GM18499 (cell line): Measurements from ENCODE around the gene CTU2.

Experiments used
- ATAC-seq: cut with Tn5 transposase; IDR thresholded peaks from one replicate; pipeline ENCODE4 v1.9.1; 2021; ENCODE audit warnings: moderate number of reproducible peaks; ENCODE audit not compliant: insufficient read depth, unreplicated experiment

The CTU2 gene

GRCh38 chr16:88726408-88726749 lies 20.1 kb downstream of the CTU2 start:
- ATAC-seq, result no peak

- ATAC-seq, result no peak
Measured at GRCh38 chr16:88726981-88727380, 20.7 kb downstream of the CTU2 start.

DNA sequence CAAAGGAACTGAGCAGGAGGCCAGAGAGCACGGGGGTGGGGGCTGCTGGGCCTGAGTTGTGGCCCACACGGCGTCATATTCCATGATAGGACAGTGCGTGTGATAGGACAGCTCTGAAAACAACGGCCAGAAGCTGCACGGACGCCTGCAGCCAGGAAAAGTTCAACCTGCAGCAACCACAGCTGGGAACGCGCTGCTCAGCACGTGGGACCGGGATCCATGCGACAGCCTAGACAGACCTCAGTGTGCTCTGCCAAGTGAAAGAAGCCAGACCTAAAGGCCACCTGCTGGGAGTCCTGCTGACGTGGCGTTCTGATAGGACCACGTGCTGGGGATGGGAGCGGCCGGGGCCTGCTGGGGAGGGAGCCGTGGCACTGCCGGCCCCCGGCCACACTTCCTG lies 21.6 kb downstream of the CTU2 start:
- ATAC-seq, result no peak

DNA sequence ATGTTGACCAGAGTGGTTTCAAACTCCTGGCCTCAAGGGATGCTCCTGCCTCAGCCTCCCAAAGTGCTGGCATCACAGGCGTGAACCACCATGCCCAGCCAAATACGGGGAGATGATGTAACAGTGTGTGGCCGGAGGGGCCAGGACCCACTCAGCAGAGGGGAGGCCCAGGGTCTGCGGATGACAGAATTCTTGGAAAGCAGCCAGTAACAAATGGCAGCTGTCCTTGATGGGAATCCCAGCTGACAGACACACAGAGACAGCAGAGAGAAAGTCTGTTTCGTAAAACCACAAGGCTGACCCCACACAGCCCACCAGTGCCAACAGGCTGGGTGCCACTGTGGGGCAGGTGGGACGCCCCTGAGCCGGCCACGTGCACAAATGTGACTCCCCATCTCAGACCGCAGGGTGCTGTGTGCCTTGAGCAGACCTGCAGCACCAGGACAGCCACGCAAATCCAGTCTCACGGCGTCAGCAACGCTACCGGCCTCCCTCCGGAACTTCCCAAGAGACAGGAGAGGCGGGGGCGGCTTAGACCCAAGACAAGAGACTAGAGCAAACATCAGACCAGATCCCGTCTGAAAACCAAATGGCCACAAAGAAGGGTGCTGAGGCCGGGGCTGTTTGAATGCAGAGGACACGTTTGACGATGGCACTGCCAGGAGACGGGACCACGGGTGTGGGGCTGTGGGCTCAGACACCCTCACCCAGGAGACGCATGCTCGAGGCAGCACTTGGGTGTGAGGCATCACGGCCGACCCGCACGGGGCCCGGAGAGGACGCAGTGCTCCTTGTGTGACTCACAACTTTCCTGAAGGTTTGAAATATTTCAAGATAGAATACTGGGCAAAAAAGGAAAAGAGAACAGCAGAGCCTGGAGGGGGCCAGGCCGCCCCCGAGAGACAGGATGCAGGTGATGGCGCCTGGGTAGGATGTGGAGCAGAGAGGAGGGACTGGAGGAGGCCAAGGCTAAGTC lies 24.6 kb downstream of the CTU2 start:
- ATAC-seq, result no peak

DNA sequence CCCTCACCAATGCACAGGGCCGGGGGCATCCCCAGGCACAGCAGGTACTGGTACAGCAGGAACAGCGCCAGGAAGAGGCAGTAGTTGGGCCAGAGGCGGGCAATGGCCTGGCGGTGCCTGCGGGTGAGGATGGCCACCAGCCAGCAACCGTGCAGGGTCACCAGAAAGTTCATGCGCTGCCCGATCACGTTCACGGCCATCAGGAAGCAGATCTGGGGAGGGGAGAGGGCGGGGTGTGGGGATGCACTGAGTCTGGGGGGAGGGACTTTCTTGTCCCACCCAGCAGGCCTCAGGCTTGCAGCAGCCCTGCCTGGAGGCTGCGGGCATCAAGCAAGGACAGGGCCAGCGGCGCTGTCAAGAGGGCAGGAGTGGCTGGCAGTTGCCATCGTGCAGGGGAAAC lies 25.4 kb downstream of the CTU2 start:
- ATAC-seq, result no peak

- ATAC-seq, result no peak
Measured at GRCh38 chr16:88732172-88732960, 26.1 kb downstream of the CTU2 start.

- ATAC-seq, result no peak
Measured at GRCh38 chr16:88732961-88733294, 26.6 kb downstream of the CTU2 start.

GRCh38 chr16:88733630-88734360 lies 27.5 kb downstream of the CTU2 start:
- ATAC-seq, result no peak

DNA sequence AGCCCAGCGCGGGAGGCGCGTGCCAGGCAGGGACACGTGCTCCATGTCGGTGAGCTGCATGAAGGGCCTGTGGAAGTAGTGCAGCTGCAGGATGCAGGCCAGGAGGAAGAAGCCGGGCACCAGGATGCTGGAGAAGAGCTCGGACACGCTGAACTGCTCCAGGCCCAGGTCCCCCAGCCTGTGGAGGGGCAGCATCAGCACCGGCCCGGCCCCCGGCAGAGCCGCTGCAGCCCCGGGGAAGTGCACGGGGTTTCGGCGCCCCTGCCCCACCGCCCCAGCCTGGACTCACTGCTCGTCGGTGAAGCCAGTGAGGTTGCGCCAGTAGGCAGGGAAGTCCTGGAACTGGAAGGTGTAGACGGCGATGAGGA lies 28.0 kb downstream of the CTU2 start:
- ATAC-seq, result no peak

GRCh38 chr16:88735121-88735520 lies 28.8 kb downstream of the CTU2 start:
- ATAC-seq, result no peak

DNA sequence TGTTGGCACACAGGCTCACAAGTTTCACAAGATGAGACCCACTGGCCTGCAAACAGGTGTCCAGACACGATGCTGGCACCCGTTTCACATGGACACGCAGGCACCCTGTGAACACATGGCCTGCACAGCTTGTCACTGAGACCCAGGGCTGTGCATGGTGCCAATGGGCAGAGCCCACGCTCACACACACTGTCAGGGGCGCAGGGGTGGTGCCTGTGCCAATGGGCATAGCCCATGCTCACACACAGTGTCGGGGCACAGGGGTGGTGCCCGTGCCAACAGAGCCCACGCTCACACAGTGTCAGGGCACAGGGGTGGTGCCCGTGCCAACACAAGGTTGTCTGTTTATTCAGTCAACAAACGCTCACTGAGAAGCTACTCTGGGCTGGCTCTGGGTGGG lies 29.3 kb downstream of the CTU2 start:
- ATAC-seq, result no peak

- ATAC-seq, result no peak
Measured at GRCh38 chr16:88736088-88736487, 29.8 kb downstream of the CTU2 start.

GRCh38 chr16:88736496-88736895 lies 30.2 kb downstream of the CTU2 start:
- ATAC-seq, result no peak

DNA sequence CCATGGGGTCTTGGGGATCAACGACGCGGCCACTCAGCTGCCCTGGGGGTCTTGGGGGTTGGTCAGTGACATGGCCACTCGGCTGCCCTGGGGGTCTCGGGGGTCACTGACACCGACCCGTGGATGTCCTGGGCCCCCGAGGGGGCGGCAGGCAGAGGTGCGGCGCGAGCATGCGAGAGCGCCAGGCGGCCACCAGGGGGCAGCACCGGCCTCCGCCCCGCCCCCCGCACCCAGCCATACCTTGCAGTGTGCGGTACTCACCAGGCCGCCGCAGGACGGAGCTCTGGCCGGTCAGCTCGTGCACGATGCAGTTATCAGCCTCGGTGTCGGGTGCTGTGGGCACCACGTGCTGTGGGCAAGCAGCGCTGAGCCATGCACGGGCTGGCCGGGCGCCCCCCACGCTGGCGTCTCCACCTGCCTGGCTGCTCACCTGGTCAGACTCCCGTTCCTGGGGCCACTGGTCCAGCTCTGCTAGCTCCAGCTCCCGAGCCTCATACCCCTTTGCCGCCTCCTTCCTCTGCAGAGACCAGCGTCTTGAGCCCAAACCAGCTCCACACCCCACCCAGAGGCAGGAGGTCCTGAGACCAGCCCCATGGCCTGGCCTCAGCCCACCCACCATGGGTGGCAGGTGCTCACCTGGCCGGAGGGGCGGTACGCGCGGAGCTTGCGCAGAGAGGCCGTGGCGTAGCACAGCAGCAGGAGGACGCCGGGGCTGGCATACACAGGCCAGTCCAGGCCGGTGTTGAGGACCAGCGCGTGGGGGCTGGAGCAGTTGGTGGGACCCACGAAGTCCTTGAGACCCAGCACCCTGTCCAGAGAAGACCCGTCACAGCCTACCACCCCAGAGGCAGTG lies 31.2 kb downstream of the CTU2 start:
- no peak for ATAC-seq

DNA sequence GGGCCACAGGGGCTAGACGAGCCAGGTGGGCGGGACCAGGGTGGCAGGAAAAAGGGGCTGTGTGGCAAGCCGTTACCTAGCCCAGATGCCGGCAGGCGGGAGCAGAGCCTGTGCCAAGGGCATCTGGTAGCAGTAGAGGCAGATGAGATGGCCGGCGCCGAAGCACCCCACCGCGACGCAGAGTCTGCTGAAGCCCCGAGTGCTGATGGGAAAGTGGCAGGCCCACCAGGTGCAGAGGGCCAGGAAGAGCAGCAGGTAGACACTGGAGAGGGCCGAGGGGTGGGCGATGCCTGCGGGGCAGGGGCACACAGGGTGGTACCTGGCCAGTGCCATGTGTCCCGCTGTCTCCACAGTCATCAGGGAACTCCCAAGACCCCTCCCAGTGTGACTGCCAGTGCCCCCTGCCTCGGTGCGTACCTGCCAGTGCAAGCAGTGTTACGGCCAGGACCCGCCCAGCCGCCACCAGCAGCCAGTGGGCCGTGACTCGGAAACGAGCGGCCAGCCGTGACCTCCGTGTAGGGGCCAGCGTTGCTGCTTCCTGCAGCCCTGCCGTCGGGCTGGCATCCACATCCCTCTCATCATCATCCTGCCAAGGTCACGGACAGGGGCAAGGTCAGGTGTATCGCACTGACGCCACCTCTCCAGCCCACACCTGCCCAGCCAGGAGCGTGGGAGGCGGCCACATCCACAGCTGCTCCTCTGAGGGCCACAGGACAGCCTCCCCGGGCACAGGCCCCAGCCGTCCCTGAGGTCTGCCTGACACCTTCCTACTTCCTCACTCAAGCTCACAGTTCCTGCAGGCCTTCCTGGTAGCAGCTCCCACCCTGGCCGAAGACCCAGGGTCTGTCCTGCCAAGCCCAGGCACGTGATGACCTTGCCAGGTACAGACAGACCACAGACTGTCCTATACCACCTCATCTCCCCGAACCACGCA lies 32.1 kb downstream of the CTU2 start:
- ATAC-seq, result no peak

GRCh38 chr16:88739139-88739976 lies 33.1 kb downstream of the CTU2 start:
- no peak for ATAC-seq

- ATAC-seq, result no peak
Measured at GRCh38 chr16:88739977-88740726, 33.8 kb downstream of the CTU2 start.

DNA sequence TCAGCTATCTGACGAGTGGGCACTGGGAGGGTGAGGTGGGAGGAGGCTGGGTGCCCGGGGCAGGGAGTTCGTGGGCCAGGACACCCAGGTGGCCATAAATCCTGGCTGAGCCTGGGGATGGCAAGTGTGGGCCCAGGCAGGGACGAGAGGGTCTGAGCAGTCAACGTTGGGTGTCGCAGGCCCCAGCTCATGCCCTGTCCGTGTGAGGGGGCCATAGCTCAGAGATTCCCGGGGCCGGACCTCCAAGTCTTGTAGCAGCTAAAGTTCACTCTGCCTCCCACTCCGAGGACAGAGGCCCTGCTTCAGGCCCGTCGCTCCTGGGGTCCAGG lies 34.4 kb downstream of the CTU2 start:
- no peak for ATAC-seq
